PC-3 (cell line): ENCODE results near the gene DQX1. TPM values are rescaled to one million over a fixed set of nuclear protein-coding genes. Genes with fewer than 3 reads are reported as not detected.
A peak's percentile ranks its signal among the peaks of the same experiment; 100 is the strongest.

Source experiments
- ATAC-seq: fragments of 200-7000 bp; cut with Tn5 transposase; 2 replicates; pipeline ENCODE4 v1.9.1; 2020; ENCODE audit warnings: mild to moderate bottlenecking, moderate library complexity
- BruUV-seq: library from RNA; stranded (reverse); fragments of 400-500 nt; replicated peaks from 2 replicates; lab custom pipeline; 2021; lab: Mats Ljungman, UMichigan
- CTCF ChIA-PET: fragments of 300-600 bp; sonication (Branson Sonifier 250); formaldehyde crosslinking; loops from one replicate; lab custom pipeline; 2022; ENCODE audit warnings: antibody characterized with exemption; lab: Charles Lee
- POLR2A ChIA-PET: fragments of 300-600 bp; sonication (Branson Sonifier 250); formaldehyde crosslinking; loops from one replicate; lab custom pipeline; 2022; ENCODE audit warnings: antibody characterized with exemption; ENCODE audit not compliant: unreplicated experiment; lab: Charles Lee
- DNase-seq: peaks from one replicate; pipeline ENCODE4 v3.0.0-alpha.2; 2015
- H2AFZ ChIP-seq: fragments of 300-600 bp; sonication (generic); 2 replicates; pipeline ENCODE4 v1.6.0; 2016; ENCODE audit warnings: antibody characterized with exemption, low read length
- H3F3A ChIP-seq: fragments of 300-600 bp; sonication (generic); one replicate; pipeline ENCODE4 v1.6.0; 2017; ENCODE audit warnings: antibody characterized with exemption, low read length, control low read depth, mild to moderate bottlenecking; ENCODE audit not compliant: unreplicated experiment
- H3K27ac ChIP-seq: fragments of 300-600 bp; sonication (generic); 2 replicates; pipeline ENCODE4 v1.5.1; 2016; ENCODE audit warnings: mild to moderate bottlenecking, low read length
- H3K27me3 ChIP-seq: fragments of 300-600 bp; sonication (generic); 2 replicates; pipeline ENCODE4 v1.6.1; 2016; ENCODE audit warnings: low read length, mixed read lengths
- H3K36me3 ChIP-seq: fragments of 300-600 bp; sonication (generic); 2 replicates; pipeline ENCODE4 v1.6.1; 2016; ENCODE audit warnings: low read depth, mixed run types, low read length, mixed read lengths
- H3K4me1 ChIP-seq: fragments of 300-600 bp; sonication (generic); 2 replicates; pipeline ENCODE4 v1.5.1; 2016; ENCODE audit warnings: low read length; ENCODE audit not compliant: insufficient read depth
- H3K4me2 ChIP-seq: fragments of 300-600 bp; sonication (generic); 2 replicates; pipeline ENCODE4 v1.6.0; 2016; ENCODE audit warnings: low read length
- H3K4me3 ChIP-seq: fragments of 300-600 bp; sonication (generic); 2 replicates; pipeline ENCODE4 v1.5.1; 2016; ENCODE audit warnings: mild to moderate bottlenecking, low read length, mixed read lengths
- H3K79me2 ChIP-seq: fragments of 300-600 bp; sonication (generic); 2 replicates; pipeline ENCODE4 v1.6.1; 2017; ENCODE audit warnings: low read length, mixed read lengths
- H3K9ac ChIP-seq: fragments of 300-600 bp; sonication (generic); 2 replicates; pipeline ENCODE4 v1.6.0; 2016; ENCODE audit warnings: mild to moderate bottlenecking, low read length
- H3K9me2 ChIP-seq: fragments of 300-600 bp; sonication (generic); replicated peaks from 2 replicates; pipeline ENCODE4 v1.6.1; 2016; ENCODE audit warnings: mixed run types, low read length, mixed read lengths
- H3K9me3 ChIP-seq: fragments of 300-600 bp; sonication (generic); 2 replicates; pipeline ENCODE4 v1.6.1; 2016; ENCODE audit warnings: low read length, mixed read lengths
- H4K20me1 ChIP-seq: fragments of 300-600 bp; sonication (generic); 2 replicates; pipeline ENCODE4 v1.6.1; 2016; ENCODE audit warnings: low read length, mixed read lengths
- CTCF ChIP-seq: fragments of 300-600 bp; sonication (generic); conservative IDR thresholded peaks from 2 replicates; pipeline ENCODE4 v1.5.1; 2017; ENCODE audit warnings: antibody characterized with exemption, low read depth, mild to moderate bottlenecking, low read length
- EZH2 ChIP-seq: fragments of 300-600 bp; sonication (generic); IDR thresholded peaks from one replicate; pipeline ENCODE4 v1.6.1; 2017; ENCODE audit warnings: antibody characterized with exemption, mild to moderate bottlenecking, low read length; ENCODE audit not compliant: unreplicated experiment
- EZH2phosphoT487 ChIP-seq: fragments of 300-600 bp; sonication (generic); IDR thresholded peaks from 2 replicates; pipeline ENCODE4 v1.6.1; 2018; ENCODE audit warnings: mild to moderate bottlenecking, antibody characterized with exemption, low read length, borderline replicate concordance
- intact Hi-C: fragments of 100-400 bp; cut with micrococcal nuclease; formaldehyde crosslinking; loops from 2 replicates; pipeline ENCODE4 v1.9.0; 2023
- total RNA-seq: library from RNA; depleted of rRNA; stranded (reverse); fragments of >200 nt; gene quantifications from 2 replicates; pipeline ENCODE4 v1.2.3, GENCODE V29; 2014

Gene DQX1
- total RNA-seq, 1 experiment from 2014 or later = 0.07 TPM

DNA sequence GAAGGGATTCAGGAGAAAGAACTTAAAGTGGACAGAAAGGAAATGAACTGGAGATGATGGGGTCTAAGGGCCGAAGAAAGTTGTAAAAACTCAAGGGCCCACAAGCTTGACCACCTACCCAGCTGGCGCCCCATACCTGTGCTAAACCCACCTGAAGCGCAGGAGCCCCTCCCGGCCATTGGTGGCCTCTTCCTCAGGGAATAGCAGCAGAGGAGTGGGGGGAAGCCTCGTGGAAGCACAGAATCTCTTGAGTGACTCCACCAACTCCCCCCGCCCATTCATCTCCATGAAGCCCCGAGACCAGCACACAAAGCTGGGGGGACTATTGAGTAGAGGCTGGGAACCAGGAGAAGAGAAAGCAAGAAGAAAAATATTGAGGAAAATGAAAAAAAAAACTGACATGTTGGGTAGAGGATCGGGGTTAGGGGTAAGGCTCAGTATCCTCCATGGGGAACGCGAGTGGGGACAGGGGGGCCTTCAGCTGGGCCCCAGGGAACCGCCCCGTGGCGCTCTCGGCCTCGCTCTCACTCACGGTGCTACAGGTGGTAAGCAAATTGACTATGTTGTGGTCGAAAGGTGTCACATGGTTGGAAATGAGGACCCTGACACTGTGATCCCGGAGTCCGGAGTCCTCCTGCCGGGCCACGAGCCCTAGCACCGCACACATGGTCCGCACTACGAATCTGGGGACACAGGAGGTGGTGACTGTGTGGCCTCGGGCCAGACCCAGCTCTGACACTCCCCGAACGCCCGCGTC, 2.7 kb upstream of the DQX1 start:
- Histone ChIP-seq H3K4me3 (peak overlapping the region; percentile 93), H3K9me2 (no peaks in the 10 kb centered on the region), H3K27me3 (no peaks in the 10 kb centered on the region), H3K36me3 (peaks cover 33% of the 10 kb centered on the region), H3K4me1 (peaks cover 20% of the 10 kb centered on the region), H3F3A (no peaks in the 10 kb centered on the region), H3K27ac (peak overlapping the region; percentile 63), H3K9ac (peak overlapping the region; percentile 98), H3K4me2 (peak overlapping the region; percentile 97), H3K79me2 (peaks cover 43% of the 10 kb centered on the region), H3K9me3 (no peaks in the 10 kb centered on the region), H4K20me1 (0 out of 2 replicates have a peak, but pooled peaks cover 7% of the 10 kb centered on the region), H2AFZ (peak overlapping the region; percentile 75)
- intact Hi-C loops = loop anchor here (1.0 kb wide), 3 partner anchors 21 to 70 kb away; partner anchors contain the start of genes PCGF1, TTC31 and WBP1
- TF ChIP-seq EZH2phosphoT487 = no peak
- ChIA-PET POLR2A (no interaction called here), CTCF (no interaction called here)
- DNase-seq = no peak
- BruUV-seq = TSS peak; percentile 55
- ATAC-seq = peak; percentile 9

DNA sequence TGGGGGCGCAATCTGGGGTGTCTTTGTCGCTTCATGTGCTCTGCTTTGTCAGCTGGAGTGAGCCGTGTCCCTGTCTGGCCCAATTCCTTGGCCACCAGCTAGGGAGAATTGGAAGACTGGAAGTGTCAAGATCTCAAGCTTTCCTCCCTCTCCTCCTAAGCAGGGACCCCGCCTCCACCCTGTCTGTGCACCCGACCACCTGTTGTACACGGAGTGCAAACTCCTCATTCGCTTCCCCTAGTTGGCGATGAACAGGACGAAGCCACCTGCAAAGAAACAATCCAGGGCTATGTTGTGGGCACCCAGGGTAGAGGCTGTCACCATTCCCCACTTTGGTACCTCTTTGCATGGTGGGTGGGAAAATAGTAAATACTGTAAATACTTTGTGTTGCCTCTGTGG, 1.7 kb upstream of the DQX1 start:
- H3K9ac ChIP-seq = no peak overlapping the region
- peaks cover 20% of the 10 kb centered on the region for H3K4me1 ChIP-seq
- H3K9me2 ChIP-seq = no peaks in the 10 kb centered on the region
- TF ChIP-seq EZH2phosphoT487 (no peak), CTCF (no peak), EZH2 (no peak)
- ChIA-PET CTCF (no interaction called here), POLR2A (no interaction called here)
- no peak for ATAC-seq
- no peak overlapping the region for H3K27ac ChIP-seq
- H3K9me3 ChIP-seq = no peaks in the 10 kb centered on the region
- H3F3A ChIP-seq = no peaks in the 10 kb centered on the region
- H2AFZ ChIP-seq = no peak overlapping the region
- no peaks in the 10 kb centered on the region for H3K27me3 ChIP-seq
- no peak for DNase-seq
- peak overlapping the region; percentile 97 for H3K4me2 ChIP-seq
- H4K20me1 ChIP-seq = 0 out of 2 replicates have a peak, but pooled peaks cover 7% of the 10 kb centered on the region
- H3K79me2 ChIP-seq = peaks cover 43% of the 10 kb centered on the region
- peak overlapping the region; percentile 93 for H3K4me3 ChIP-seq
- peaks cover 31% of the 10 kb centered on the region for H3K36me3 ChIP-seq
- BruUV-seq = no TSS peak
- intact Hi-C loops = no loop called here

DNA sequence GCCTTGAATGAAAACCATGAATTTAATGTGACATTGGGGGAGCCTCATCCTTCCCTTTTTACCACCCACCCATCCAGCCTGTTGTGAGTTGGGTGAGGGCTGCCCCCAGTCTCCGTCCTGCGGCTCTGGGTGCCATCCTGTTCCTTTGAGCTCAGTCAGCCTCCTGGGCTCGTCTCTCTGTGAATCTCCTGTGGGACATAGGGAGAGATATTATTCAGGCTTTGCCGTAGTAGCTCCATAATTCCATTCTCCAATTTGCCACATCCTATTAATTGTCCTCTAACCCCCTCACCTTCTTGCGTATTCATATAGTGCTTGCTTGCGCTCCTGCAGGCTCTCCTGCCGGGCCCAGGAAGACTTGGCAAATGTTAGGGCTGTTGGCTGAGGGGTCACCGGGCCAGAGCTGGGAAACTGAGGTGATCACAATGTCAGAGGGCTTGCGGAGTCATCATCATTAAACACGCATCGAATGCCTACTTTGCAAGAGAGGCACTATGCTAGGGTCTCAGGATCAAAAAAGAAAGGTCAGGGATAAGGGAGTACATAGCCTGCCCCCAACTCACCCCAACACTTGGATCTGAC, 709 bp upstream of the DQX1 start:
- no peak overlapping the region for H2AFZ ChIP-seq
- ATAC-seq = no peak
- H3K79me2 ChIP-seq = peaks cover 43% of the 10 kb centered on the region
- 0 out of 2 replicates have a peak, but pooled peaks cover 7% of the 10 kb centered on the region for H4K20me1 ChIP-seq
- no peak overlapping the region for H3K27ac ChIP-seq
- no TSS peak for BruUV-seq
- H3K9me2 ChIP-seq = no peaks in the 10 kb centered on the region
- no peak overlapping the region for H3K4me3 ChIP-seq
- no peak overlapping the region for H3K4me2 ChIP-seq
- H3K4me1 ChIP-seq = peaks cover 20% of the 10 kb centered on the region
- no peak for DNase-seq
- no peak overlapping the region for H3K9ac ChIP-seq
- no peaks in the 10 kb centered on the region for H3K9me3 ChIP-seq
- no peaks in the 10 kb centered on the region for H3K27me3 ChIP-seq
- no peaks in the 10 kb centered on the region for H3F3A ChIP-seq
- intact Hi-C loops = no loop called here
- no peak for TF ChIP-seq EZH2phosphoT487
- TF ChIP-seq CTCF = no peak
- no peak for TF ChIP-seq EZH2
- POLR2A ChIA-PET = no interaction called here
- CTCF ChIA-PET = no interaction called here
- peaks cover 26% of the 10 kb centered on the region for H3K36me3 ChIP-seq
